Effector memory CD8-positive, alpha-beta T cell (primary cell): ENCODE data around the gene CDC27.
"Not testable (repeated sequence)": the region's sequence is repeated elsewhere in the genome, so short reads cannot be mapped to it uniquely, and the experiment has no call there.

Experiments
- ATAC-seq: fragments of 150-1000 bp; cut with Tn5 transposase; replicated peaks from 2 replicates; pipeline ENCODE4 v1.10.0; 2021; ENCODE audit warnings: mild to moderate bottlenecking, moderate library complexity
- DNase-seq, 3 experiments: peaks; one replicate each; pipeline ENCODE4 v3.0.0; 2021
- H3K27ac Mint-ChIP-seq, 2 donors: one replicate each; pipeline ENCODE4 v1.8.0; 2022; ENCODE audit warnings: mild to moderate bottlenecking in 2 of 2, mixed read lengths in 2 of 2, moderate library complexity in 2 of 2
- H3K27me3 Mint-ChIP-seq, 2 donors: one replicate each; pipeline ENCODE4 v1.8.0; 2022; ENCODE audit warnings: mixed read lengths in 2 of 2
- H3K36me3 Mint-ChIP-seq: one replicate; pipeline ENCODE4 v1.8.0; 2022; ENCODE audit warnings: mild to moderate bottlenecking, moderate library complexity, mixed read lengths; ENCODE audit not compliant: insufficient read depth
- H3K4me1 Mint-ChIP-seq, 2 donors: one replicate each; pipeline ENCODE4 v1.8.0; 2022; ENCODE audit warnings: low read depth in 2 of 2, mixed read lengths in 2 of 2
- H3K4me3 Mint-ChIP-seq, 2 donors: one replicate each; pipeline ENCODE4 v1.8.0; 2022; ENCODE audit warnings: mild to moderate bottlenecking in 2 of 2, mixed read lengths in 2 of 2, moderate library complexity in 2 of 2
- H3K9me3 Mint-ChIP-seq, 2 donors: one replicate each; pipeline ENCODE4 v1.8.0; 2022; ENCODE audit warnings: mixed read lengths in 2 of 2

The CDC27 gene

DNA sequence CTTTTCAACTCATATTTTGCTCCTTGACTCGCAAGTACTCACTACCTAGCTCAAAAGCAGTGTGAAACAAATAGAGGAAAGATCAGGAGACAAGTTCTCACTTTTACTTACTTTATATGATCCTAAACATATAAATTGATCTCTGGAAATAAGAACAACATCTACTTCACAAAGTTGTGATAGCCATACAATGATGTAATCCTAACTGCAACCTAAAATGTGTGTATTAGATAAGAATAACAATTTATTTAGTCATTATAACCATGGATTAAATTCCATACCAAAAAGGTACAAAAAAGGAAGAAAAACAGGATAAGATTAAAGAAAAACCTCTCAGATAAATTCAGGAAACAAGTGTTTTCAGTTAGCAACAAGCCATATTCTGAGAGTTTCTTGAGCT, 103.4 kb downstream of the CDC27 start:
- Mint-ChIP-seq H3K36me3 (peaks cover 2% of the 10 kb centered on the region), H3K4me1 (peaks cover 8 to 11% of the 10 kb centered on the region in 2 donors), H3K27me3 (no peaks in the 10 kb centered on the region), H3K9me3 (no peaks in the 10 kb centered on the region), H3K4me3 (no peak overlapping the region), H3K27ac (no peak overlapping the region)
- ATAC-seq (no peak), DNase-seq (no peak)

DNA sequence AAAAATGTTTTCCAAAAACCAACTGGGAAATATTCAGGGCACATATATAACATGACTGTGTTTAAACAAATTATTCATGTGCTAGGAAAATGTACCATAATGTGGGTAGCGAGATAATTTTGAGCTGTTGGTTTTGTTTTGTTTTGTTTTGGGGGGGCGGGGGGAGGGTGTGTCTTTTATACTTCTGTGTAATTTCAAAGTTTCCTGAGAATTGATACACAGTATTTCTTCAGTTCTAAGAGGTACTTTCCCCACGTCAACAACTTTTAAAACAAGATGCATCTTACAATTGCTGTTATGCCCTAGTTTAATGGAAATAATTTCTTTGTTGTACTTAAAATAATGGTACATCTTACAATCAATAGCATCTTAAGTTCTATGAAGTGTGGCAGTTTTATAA, 110.3 kb downstream of the CDC27 start:
- H3K4me3 Mint-ChIP-seq, result no peak overlapping the region

DNA sequence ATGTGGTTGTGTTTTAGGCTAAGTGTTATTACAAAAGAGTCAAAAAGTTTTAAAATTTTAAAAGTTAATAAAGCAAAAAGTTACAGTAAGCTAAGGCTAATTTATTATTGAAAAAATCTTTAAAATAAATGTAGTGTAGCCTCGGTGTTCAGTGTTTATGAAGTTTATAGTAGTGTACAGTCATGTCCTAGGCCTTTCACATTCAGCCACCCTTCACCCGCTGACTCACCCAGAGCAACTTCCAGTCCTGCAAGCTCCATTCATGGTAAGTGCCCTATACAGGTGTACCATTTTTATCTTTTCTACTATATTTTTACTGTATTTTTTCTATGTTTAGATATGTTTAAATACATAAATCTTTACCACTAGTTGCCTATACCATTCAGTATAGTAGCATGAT, 111.5 kb downstream of the CDC27 start:
- H3K36me3 Mint-ChIP-seq, result no peaks in the 10 kb centered on the region
- ATAC-seq, result no peak
- H3K4me1 Mint-ChIP-seq, result peaks cover 0 to 10% of the 10 kb centered on the region in 2 donors
- H3K27ac Mint-ChIP-seq, result no peak overlapping the region
- no peak for DNase-seq
- H3K4me3 Mint-ChIP-seq, result no peak overlapping the region
- H3K27me3 Mint-ChIP-seq, result no peaks in the 10 kb centered on the region
- H3K9me3 Mint-ChIP-seq, result no peaks in the 10 kb centered on the region

More for the DNA sequence above, 110.3 kb downstream of the CDC27 start:
- DNase-seq (no peak), ATAC-seq (no peak)
- H3K36me3 Mint-ChIP-seq, result no peaks in the 10 kb centered on the region
- H3K27ac Mint-ChIP-seq, result no peak overlapping the region
- no peaks in the 10 kb centered on the region for H3K9me3 Mint-ChIP-seq
- peaks cover 0 to 10% of the 10 kb centered on the region in 2 donors for H3K4me1 Mint-ChIP-seq
- no peaks in the 10 kb centered on the region for H3K27me3 Mint-ChIP-seq

DNA sequence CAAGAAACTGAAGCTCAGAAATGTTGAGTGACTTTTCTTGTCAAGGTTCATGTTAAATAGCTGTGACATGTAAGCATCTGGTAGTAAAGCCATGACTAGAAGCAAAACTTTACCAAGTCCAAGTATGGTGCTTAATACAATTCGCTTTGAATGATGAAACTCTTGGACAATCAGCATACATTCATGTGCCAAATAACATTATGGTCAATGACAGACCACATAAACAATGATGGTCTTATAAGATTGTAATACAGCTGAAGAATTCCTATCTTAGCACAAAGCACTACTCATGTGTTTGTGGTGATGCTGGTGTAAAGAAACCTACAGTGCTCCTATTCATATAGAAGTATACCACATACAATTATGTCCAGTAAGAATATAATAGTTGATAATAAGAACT, 112.9 kb downstream of the CDC27 start:
- ATAC-seq (no peak), DNase-seq (no peak)
- Mint-ChIP-seq H3K36me3 (no peaks in the 10 kb centered on the region), H3K27ac (no peak overlapping the region), H3K4me3 (no peak overlapping the region), H3K27me3 (no peaks in the 10 kb centered on the region), H3K4me1 (peaks cover 4 to 13% of the 10 kb centered on the region in 2 donors), H3K9me3 (no peaks in the 10 kb centered on the region)

DNA sequence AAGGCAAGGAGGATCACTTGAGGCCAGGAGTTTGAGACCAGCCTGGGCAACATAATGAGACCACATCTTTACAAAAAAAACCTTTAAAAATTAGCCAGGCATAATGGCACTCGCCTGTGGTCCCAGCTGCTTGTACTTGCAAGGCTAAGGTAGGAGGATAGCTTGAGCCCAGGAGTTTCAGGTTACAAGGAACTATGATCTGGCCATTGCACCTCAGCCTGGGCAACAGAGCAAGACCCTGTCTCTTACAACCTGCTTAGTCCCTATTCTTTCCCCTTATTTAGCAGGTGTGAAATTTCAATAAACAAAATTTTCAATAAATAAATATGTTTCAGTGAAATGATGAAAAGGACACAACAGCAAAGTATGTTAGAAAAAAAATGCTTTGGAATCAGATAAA, 114.7 kb downstream of the CDC27 start:
- H3K9me3 Mint-ChIP-seq, ATAC-seq, H3K36me3 Mint-ChIP-seq, H3K27ac Mint-ChIP-seq, DNase-seq, H3K27me3 Mint-ChIP-seq, H3K4me3 Mint-ChIP-seq: not testable (repeated sequence)
- peaks cover 6 to 15% of the 10 kb centered on the region in 2 donors for H3K4me1 Mint-ChIP-seq

DNA sequence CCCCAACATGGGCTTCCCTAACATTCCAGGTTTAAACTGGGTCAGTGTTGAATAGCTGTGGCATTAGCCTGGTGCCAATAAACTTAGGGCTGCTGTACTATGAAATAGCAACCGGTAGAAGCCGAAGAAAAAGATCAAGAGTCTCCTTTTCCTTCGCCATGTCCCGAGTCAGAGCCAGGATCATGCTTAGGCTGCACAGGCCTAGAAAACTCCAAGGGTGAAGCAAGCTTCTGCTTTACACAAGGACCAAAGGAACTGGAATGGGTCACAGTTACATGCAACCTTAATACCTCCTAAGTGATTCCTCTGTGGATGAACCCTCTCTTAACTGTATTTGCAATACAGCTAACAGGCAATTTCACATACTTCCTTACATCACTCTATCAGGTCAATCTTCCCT, 115.5 kb downstream of the CDC27 start:
- DNase-seq, H3K4me3 Mint-ChIP-seq, H3K27me3 Mint-ChIP-seq, H3K27ac Mint-ChIP-seq, H3K36me3 Mint-ChIP-seq, H3K9me3 Mint-ChIP-seq, ATAC-seq: not testable (repeated sequence)
- peaks cover 6 to 15% of the 10 kb centered on the region in 2 donors for H3K4me1 Mint-ChIP-seq

DNA sequence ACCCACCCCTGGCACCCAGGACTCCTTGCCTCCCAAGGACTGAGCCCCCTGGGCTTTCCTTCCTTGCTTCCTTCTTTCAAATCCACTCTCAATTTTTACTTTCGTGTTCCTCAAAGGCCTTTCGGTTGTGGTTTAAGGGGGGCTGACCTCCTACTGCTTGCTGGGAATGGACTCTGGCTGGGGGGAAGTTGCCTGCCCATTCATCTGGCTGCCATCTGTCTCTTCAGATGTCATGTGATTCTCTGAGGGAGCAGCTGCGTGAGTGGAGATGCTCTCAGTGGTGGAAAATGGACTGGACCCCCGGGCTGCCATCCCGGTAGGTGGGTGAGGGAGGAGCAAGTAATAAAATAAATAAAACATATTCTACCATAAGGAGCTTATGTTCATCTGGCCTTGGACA, 116.2 kb downstream of the CDC27 start:
- Mint-ChIP-seq H3K27ac (peak overlapping the region in 1 of 2 donors; percentile 57), H3K4me3 (no peak overlapping the region), H3K27me3 (no peaks in the 10 kb centered on the region), H3K4me1 (peaks cover 7 to 13% of the 10 kb centered on the region in 2 donors), H3K9me3 (no peaks in the 10 kb centered on the region), H3K36me3 (peaks cover 3% of the 10 kb centered on the region)
- DNase-seq (no peak), ATAC-seq (no peak)

DNA sequence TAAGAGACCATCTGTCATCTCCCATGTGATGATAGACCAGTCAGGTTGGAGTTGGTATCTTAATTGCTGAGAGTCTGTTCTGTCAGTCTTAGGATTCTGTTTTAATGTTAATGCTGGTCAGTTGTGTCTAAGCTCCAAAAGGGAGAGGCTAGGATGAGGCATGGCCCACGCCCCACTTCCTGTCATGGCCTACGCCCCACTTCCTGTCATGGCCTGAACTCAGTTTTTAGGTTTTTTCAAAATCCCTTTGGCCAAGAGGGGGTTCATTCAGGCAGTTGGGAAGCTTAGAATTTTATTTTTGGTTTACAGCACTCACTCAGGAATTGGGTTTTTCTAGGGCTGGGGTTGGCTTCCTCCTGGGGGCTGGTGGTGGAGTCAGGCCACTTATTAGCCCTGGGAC, 117.9 kb downstream of the CDC27 start:
- H3K27me3 Mint-ChIP-seq, H3K36me3 Mint-ChIP-seq, H3K4me3 Mint-ChIP-seq, ATAC-seq, DNase-seq, H3K9me3 Mint-ChIP-seq: not testable (repeated sequence)
- H3K4me1 Mint-ChIP-seq, result peaks cover 16 to 20% of the 10 kb centered on the region in 2 donors
- H3K27ac Mint-ChIP-seq, result peak overlapping the region; percentile 22 to 46

DNA sequence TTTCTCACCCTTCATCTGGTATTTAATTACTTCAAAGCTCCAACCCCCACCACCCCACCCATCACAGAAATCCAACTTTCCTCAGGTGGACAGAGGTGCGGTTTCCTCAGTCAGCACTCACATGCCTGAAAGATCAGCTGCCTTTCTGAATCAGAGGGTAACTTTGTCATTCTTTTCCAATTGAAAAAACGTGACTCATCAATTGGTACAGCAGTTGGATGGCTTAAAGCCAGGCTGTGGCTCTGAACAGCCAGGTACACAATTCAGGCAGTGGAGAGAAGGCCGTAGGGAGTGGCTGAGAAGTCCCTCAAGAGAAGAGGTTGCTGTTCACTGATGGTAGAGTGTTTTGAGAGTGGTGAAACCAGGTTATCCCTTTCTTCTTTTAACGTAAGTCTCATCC, 118.8 kb downstream of the CDC27 start:
- not testable (repeated sequence) for ATAC-seq, H3K36me3 Mint-ChIP-seq, H3K27me3 Mint-ChIP-seq, DNase-seq, H3K4me3 Mint-ChIP-seq, H3K9me3 Mint-ChIP-seq
- peak overlapping the region in 1 of 2 donors; percentile 24 for H3K27ac Mint-ChIP-seq
- peaks cover 17 to 20% of the 10 kb centered on the region in 2 donors for H3K4me1 Mint-ChIP-seq
